HG02759 (cell line): ENCODE data around the gene SLC25A38.
A peak's percentile ranks its signal among the peaks of the same experiment; 100 is the strongest.
"Not testable (repeated sequence)": the region's sequence is repeated elsewhere in the genome, so short reads cannot be mapped to it uniquely, and the experiment has no call there.

Experiments
- ATAC-seq: cut with Tn5 transposase; IDR thresholded peaks from one replicate; pipeline ENCODE4 v1.9.1; 2021; ENCODE audit warnings: mild to moderate bottlenecking, moderate library complexity; ENCODE audit not compliant: unreplicated experiment

The SLC25A38 gene

GRCh38 chr3:39383045-39383880, at the start of gene SLC25A38:
Gene SLC25A38, plus strand, starts transcription at chr3:39383370. Its CDS starts 355 bp downstream, at chr3:39383725.
- ATAC-seq: peak; percentile 76

- no peak for ATAC-seq
Measured at GRCh38 chr3:39333607-39334006, 49.6 kb upstream of the SLC25A38 start.

GRCh38 chr3:39334205-39334604, 49.0 kb upstream of the SLC25A38 start:
- ATAC-seq: no peak

GRCh38 chr3:39338201-39338600, 45.0 kb upstream of the SLC25A38 start:
- no peak for ATAC-seq

- ATAC-seq: no peak
Measured at GRCh38 chr3:39339086-39339485, 44.1 kb upstream of the SLC25A38 start.

- ATAC-seq: no peak
Measured at GRCh38 chr3:39343076-39343717, 40.0 kb upstream of the SLC25A38 start.

- ATAC-seq: no peak
Measured at GRCh38 chr3:39343760-39344159, 39.4 kb upstream of the SLC25A38 start.

GRCh38 chr3:39344746-39345344, 38.3 kb upstream of the SLC25A38 start:
- no peak for ATAC-seq

GRCh38 chr3:39346785-39347585, 36.2 kb upstream of the SLC25A38 start:
- ATAC-seq: peak; percentile 74

- ATAC-seq: no peak
Measured at GRCh38 chr3:39347586-39347876, 35.6 kb upstream of the SLC25A38 start.

GRCh38 chr3:39349080-39349479, 34.1 kb upstream of the SLC25A38 start:
- ATAC-seq: no peak

- ATAC-seq: no peak
Measured at GRCh38 chr3:39350714-39351113, 32.5 kb upstream of the SLC25A38 start.

- ATAC-seq: not testable (repeated sequence)
Measured at GRCh38 chr3:39351134-39351533, 32.0 kb upstream of the SLC25A38 start.

GRCh38 chr3:39353168-39353927, 29.8 kb upstream of the SLC25A38 start:
- not testable (repeated sequence) for ATAC-seq

GRCh38 chr3:39358333-39358732, 24.8 kb upstream of the SLC25A38 start:
- ATAC-seq: no peak

- ATAC-seq: peak; percentile 72
Measured at GRCh38 chr3:39361252-39361927, 21.8 kb upstream of the SLC25A38 start.

- no peak for ATAC-seq
Measured at GRCh38 chr3:39362192-39362591, 21.0 kb upstream of the SLC25A38 start.

- ATAC-seq: no peak
Measured at GRCh38 chr3:39362812-39363211, 20.4 kb upstream of the SLC25A38 start.

GRCh38 chr3:39370450-39370849, 12.7 kb upstream of the SLC25A38 start:
- not testable (repeated sequence) for ATAC-seq

GRCh38 chr3:39372833-39373232, 10.3 kb upstream of the SLC25A38 start:
- ATAC-seq: no peak
